K562 (cell line): ENCODE measurements around the gene TFAP2A. TPM values are rescaled to one million over a fixed set of nuclear protein-coding genes. Genes with fewer than 3 reads are reported as not detected.

Experiments
- ATAC-seq: fragments of 200-7000 bp; cut with Tn5 transposase; 3 replicates; pipeline ENCODE4 v1.9.1; 2020; ENCODE audit warnings: moderate library complexity
- BruUV-seq: library from RNA; stranded (reverse); fragments of 400-500 nt; replicated peaks from 2 replicates; lab custom pipeline; 2021; lab: Mats Ljungman, UMichigan
- CTCF ChIA-PET: fragments of 300-600 bp; formaldehyde crosslinking; extraction: SDS; loops from one replicate; lab custom pipeline; 2021; ENCODE audit warnings: low intra/inter-chr PET ratio; lab: Yijun Ruan, JAX
- POLR2A ChIA-PET: fragments of 300-600, 350-650 bp; sonication (Branson Sonifier 250); formaldehyde crosslinking; extraction: SDS; loops from one replicate; lab custom pipeline; 2021; ENCODE audit warnings: antibody characterized with exemption, inconsistent platforms; lab: Yijun Ruan, JAX
- DNase-seq, 4 experiments: peaks; one replicate each; pipeline versions ENCODE4 v3.0.0 to v3.0.0-alpha.2; 2011 to 2018; ENCODE audit warnings: low spot score in 3 of 4, mixed read lengths in 3 of 4; ENCODE audit errors: extremely low read depth in 1 of 4
- FAIRE-seq: peaks from 2 replicates; lab custom pipeline; 2011; peaks lifted over from hg19 to GRCh38; lab: Jason Lieb, UNC
- H2AFZ ChIP-seq: 2 replicates; pipeline ENCODE4 v1.6.0; 2011; ENCODE audit warnings: low read depth, low read length, control low read depth, inconsistent platforms
- H3K27ac ChIP-seq: fragments of 200-600 bp; 3 replicates; pipeline ENCODE4 v1.8.0; 2011; ENCODE audit warnings: low read depth, mild to moderate bottlenecking, control low read depth, inconsistent platforms, low read length, moderate library complexity, mixed read lengths; ENCODE audit errors: extremely low read depth
- H3K27me3 ChIP-seq, 2 experiments: fragments of 300-600 bp in 1 of 2; 2 replicates in 1 of 2; 3 replicates in 1 of 2; pipeline versions ENCODE4 v1.6.0 to v1.8.0; 2011; ENCODE audit warnings: inconsistent platforms in 2 of 2, low read length in 2 of 2, mild to moderate bottlenecking in 1 of 2, mixed read lengths in 1 of 2, moderate library complexity in 1 of 2; ENCODE audit not compliant: control insufficient read depth in 2 of 2, insufficient read depth in 2 of 2
- H3K36me3 ChIP-seq: fragments of 300-600 bp; 3 replicates; pipeline ENCODE4 v1.8.0; 2011; ENCODE audit warnings: mild to moderate bottlenecking, low read length, inconsistent platforms; ENCODE audit not compliant: control insufficient read depth, insufficient read depth
- H3K4me1 ChIP-seq, 2 experiments: fragments of 200-600 bp in 1 of 2; replicated peaks in 1 of 2; 2 replicates in 1 of 2; 3 replicates in 1 of 2; pipeline versions ENCODE4 v1.5.1 to v1.8.0; 2011; ENCODE audit warnings: inconsistent platforms in 2 of 2, low read length in 2 of 2, mild to moderate bottlenecking in 1 of 2, mixed read lengths in 1 of 2, moderate library complexity in 1 of 2; ENCODE audit not compliant: control insufficient read depth in 2 of 2, insufficient read depth in 2 of 2
- H3K4me2 ChIP-seq: 2 replicates; pipeline ENCODE4 v1.6.1; 2011; ENCODE audit warnings: low read length, control low read depth, inconsistent platforms, mixed read lengths; ENCODE audit not compliant: insufficient read depth
- H3K4me3 ChIP-seq: fragments of 200-600 bp; sonication (generic), shearing (Covaris generic); 2 replicates; pipeline ENCODE4 v1.5.1; 2016; ENCODE audit warnings: control low read depth, inconsistent platforms
- H3K79me2 ChIP-seq: fragments of 200-600 bp; 3 replicates; pipeline ENCODE4 v1.8.0; 2011; ENCODE audit warnings: low read length, inconsistent platforms; ENCODE audit not compliant: control insufficient read depth, insufficient read depth
- H3K9ac ChIP-seq, 2 experiments: 2 replicates each; pipeline versions ENCODE4 v1.6.0 to v1.6.1; 2011; ENCODE audit warnings: low read depth in 2 of 2, low read length in 2 of 2, control low read depth in 1 of 2, inconsistent platforms in 1 of 2, mild to moderate bottlenecking in 1 of 2, mixed read lengths in 1 of 2; ENCODE audit not compliant: insufficient read depth in 1 of 2
- H3K9me1 ChIP-seq: one replicate; pipeline ENCODE4 v1.6.0; 2011; ENCODE audit warnings: inconsistent platforms, mild to moderate bottlenecking, low read length, moderate library complexity; ENCODE audit not compliant: control insufficient read depth, insufficient read depth
- H3K9me3 ChIP-seq: replicated peaks from 2 replicates; pipeline ENCODE4 v1.5.1; 2011; ENCODE audit warnings: low read depth, low read length, inconsistent platforms; ENCODE audit not compliant: control insufficient read depth, insufficient read depth
- H4K20me1 ChIP-seq: replicated peaks from 2 replicates; pipeline ENCODE4 v1.6.1; 2011; ENCODE audit warnings: low read length, inconsistent platforms, mixed read lengths; ENCODE audit not compliant: control insufficient read depth, insufficient read depth
- C11orf30 ChIP-seq: fragments of 450-650 bp; IDR thresholded peaks from 2 replicates; pipeline ENCODE4 v1.6.1; 2016; ENCODE audit warnings: low read depth, mild to moderate bottlenecking
- VEZF1 ChIP-seq: fragments of 200-800 bp; sonication (Bioruptor generic); IDR thresholded peaks from 2 replicates; pipeline ENCODE4 v1.6.1; 2017; ENCODE audit warnings: missing genetic modification characterization, missing compliant biosample characterization
- ZNF316 ChIP-seq: fragments of 450-650 bp; IDR thresholded peaks from 2 replicates; pipeline ENCODE4 v1.6.1; 2016
- ZNF766 ChIP-seq: fragments of 200-800 bp; sonication (Bioruptor generic); conservative IDR thresholded peaks from 2 replicates; pipeline ENCODE4 v1.6.1; 2016; ENCODE audit warnings: missing genetic modification characterization, missing compliant biosample characterization
- WGBS: fragments of 100-300 bp; shearing (Covaris generic); methylation state at CpG from one replicate; pipeline ENCODE4 v1.1.6; 2016; ENCODE audit warnings: low coverage, mixed read lengths; ENCODE audit not compliant: insufficient coverage; ENCODE audit errors: missing lambda C conversion rate; 5-methylcytosine and 5-hydroxymethylcytosine counted together
- in situ Hi-C: fragments of 300-500 bp; cut with MboI; formaldehyde crosslinking; loops from 4 replicates; pipeline ENCODE4 v1.15.0; 2018; ENCODE audit warnings: inconsistent platforms, mixed read lengths
- intact Hi-C: fragments of 100-400 bp; cut with micrococcal nuclease; formaldehyde crosslinking; loops from 2 replicates; pipeline ENCODE4 v1.14.2; 2022
- polyA plus RNA-seq, 8 experiments: library from polyadenylated mRNA; depleted of rRNA in 4 of 8; stranded (reverse) in 5 of 8; unstranded in 3 of 8; fragments of >200 nt; fragmentation: Nextera tagmentation in 2 of 8; fragmentation: Illumina TruSeq in 1 of 8; extraction: Ambion mirVana in 2 of 8; extraction: Trizol in 1 of 8; gene quantifications; 2 replicates each; pipeline versions ENCODE4 v1.2.1 to v1.2.3, GENCODE V29; 2011 to 2014; ENCODE audit warnings: inconsistent platforms in 1 of 8, missing spikeins in 1 of 8
- total RNA-seq, 7 experiments: library from RNA; depleted of rRNA in 6 of 7; stranded (reverse); fragments of >200 nt in 6 of 7; fragmentation: Illumina TruSeq in 2 of 7; extraction: Trizol in 2 of 7; gene quantifications; 2 replicates each; pipeline versions ENCODE4 v1.2.1 to v1.2.3, GENCODE V29; 2011 to 2021; ENCODE audit warnings: low replicate concordance in 1 of 7

Gene TFAP2A
- total and polyA plus RNA-seq, 9 of the 15 experiments (the other 6 are each of a cell fraction or from before 2014, with no cell fraction given): 0.14 to 0.53 (median 0.19) TPM; not detected in 1

- TF ChIP-seq VEZF1: no peak
- TF ChIP-seq, all 486 proteins: peak for 0
These were observed 45.2 kb upstream of the TFAP2A start (continued) for GRCh38 chr6:10460096-10460495.

DNA sequence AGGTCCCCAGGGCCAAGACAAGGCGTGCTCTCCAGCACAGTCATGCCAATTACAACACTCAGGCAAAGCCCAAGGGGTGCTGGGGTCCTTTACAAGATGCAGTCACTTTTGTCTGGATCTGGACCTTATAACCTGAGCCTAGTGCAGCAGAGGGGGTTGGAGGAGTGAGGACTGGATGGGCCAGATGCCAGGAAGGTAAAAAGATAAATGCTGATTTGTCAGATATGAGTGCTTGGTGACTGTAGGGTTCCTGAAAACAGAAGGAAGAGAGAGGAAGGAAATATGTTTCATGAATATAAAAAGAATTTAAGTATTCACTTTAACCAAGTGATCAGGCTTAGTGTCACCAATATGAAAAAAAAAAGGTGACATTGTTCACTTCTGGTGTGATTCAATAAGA is 43.4 kb upstream of the TFAP2A start:
- POLR2A ChIA-PET: no interaction called here
- Histone ChIP-seq H3K9me3 (no peaks in the 10 kb centered on the region), H3K9ac (no peak overlapping the region), H3K9me1 (no peaks in the 10 kb centered on the region), H3K79me2 (no peaks in the 10 kb centered on the region), H3K4me2 (no peak overlapping the region), H2AFZ (no peak overlapping the region), H4K20me1 (no peaks in the 10 kb centered on the region), H3K27me3 (peaks cover 9 to 18% of the 10 kb centered on the region in 2 experiments), H3K27ac (no peak overlapping the region), H3K36me3 (no peaks in the 10 kb centered on the region), H3K4me1 (peaks cover 0 to 2% of the 10 kb centered on the region in 2 experiments; a peak in 4 of 5 replicates), H3K4me3 (no peak overlapping the region)
- FAIRE-seq (no peak), ATAC-seq (no peak), DNase-seq (no peak)
- CTCF ChIA-PET: no interaction called here
- WGBS: 0% methylated on average over 1 of the region's 1 CpG
- intact Hi-C loops (no loop called here), in situ Hi-C loops (no loop called here)
- TF ChIP-seq ZNF316 (peak; percentile 59), C11orf30 (peak; percentile 8; the same call in 1 of the 2 replicates), ZNF766 (CRISPR knock-in tag) (no peak)
- BruUV-seq: no TSS peak
